ENCODE data around the gene CDC23. TPM values are rescaled to one million over a fixed set of nuclear protein-coding genes. Genes with fewer than 3 reads are reported as not detected.

The CDC23 gene
- total RNA-seq, 1 donor from 2014 or later = 40.8 TPM

- DNase-seq (ENCODE audit: low spot score) = no peak
- Mint-ChIP-seq H3K4me1 (ENCODE audit: unreplicated experiment) (no peaks in the 10 kb centered on the region), H3K27me3 (ENCODE audit: unreplicated experiment) (peaks cover 4% of the 10 kb centered on the region), H3K9me3 (ENCODE audit: unreplicated experiment) (peaks cover 4% of the 10 kb centered on the region), H3K27ac (ENCODE audit: unreplicated experiment) (no peak overlapping the region), H3K4me3 (ENCODE audit: unreplicated experiment) (no peak overlapping the region), H3K36me3 (ENCODE audit: low read depth, unreplicated experiment) (peaks cover 3% of the 10 kb centered on the region)
- TF ChIP-seq, protein P1, sequence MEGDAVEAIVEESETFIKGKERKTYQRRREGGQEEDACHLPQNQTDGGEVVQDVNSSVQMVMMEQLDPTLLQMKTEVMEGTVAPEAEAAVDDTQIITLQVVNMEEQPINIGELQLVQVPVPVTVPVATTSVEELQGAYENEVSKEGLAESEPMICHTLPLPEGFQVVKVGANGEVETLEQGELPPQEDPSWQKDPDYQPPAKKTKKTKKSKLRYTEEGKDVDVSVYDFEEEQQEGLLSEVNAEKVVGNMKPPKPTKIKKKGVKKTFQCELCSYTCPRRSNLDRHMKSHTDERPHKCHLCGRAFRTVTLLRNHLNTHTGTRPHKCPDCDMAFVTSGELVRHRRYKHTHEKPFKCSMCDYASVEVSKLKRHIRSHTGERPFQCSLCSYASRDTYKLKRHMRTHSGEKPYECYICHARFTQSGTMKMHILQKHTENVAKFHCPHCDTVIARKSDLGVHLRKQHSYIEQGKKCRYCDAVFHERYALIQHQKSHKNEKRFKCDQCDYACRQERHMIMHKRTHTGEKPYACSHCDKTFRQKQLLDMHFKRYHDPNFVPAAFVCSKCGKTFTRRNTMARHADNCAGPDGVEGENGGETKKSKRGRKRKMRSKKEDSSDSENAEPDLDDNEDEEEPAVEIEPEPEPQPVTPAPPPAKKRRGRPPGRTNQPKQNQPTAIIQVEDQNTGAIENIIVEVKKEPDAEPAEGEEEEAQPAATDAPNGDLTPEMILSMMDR (IDR thresholded peaks at IDR 0.05; ENCODE audit: unreplicated experiment) = no peak
These were observed 17.1 kb upstream of the CDC23 start for GRCh38 chr5:138230261-138230660.

DNA sequence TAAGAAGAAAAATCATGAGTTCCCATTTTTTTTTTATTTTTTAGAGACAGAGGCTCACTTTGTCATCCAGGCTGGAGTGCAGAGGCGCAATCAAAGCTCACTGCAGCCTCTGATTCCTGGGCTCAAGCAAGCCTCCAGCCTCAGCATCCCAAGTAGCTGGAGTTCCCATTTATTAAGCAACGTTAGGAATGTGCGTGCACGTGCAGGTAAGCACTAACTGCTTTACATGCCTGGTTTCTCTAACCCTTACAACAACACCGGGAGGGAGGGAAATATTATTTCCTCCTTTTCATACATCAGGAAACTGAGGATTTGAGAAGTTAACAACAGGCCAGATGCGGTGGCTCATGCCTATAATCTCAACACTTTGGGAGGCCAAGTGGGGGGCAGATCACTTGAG is 16.3 kb upstream of the CDC23 start:
- Mint-ChIP-seq H3K9me3 (ENCODE audit: unreplicated experiment) (peaks cover 4% of the 10 kb centered on the region), H3K4me3 (ENCODE audit: unreplicated experiment) (no peak overlapping the region)
- TF ChIP-seq, protein P1 (IDR thresholded peaks at IDR 0.05; ENCODE audit: unreplicated experiment) = no peak

GRCh38 chr5:138226910-138227309 is 13.8 kb upstream of the CDC23 start:
- TF ChIP-seq, protein P1 (IDR thresholded peaks at IDR 0.05; ENCODE audit: unreplicated experiment) = no peak
- no peaks in the 10 kb centered on the region for H3K4me1 Mint-ChIP-seq (ENCODE audit: unreplicated experiment)
- peaks cover 3% of the 10 kb centered on the region for H3K36me3 Mint-ChIP-seq (ENCODE audit: low read depth, unreplicated experiment)
- no peak overlapping the region for H3K27ac Mint-ChIP-seq (ENCODE audit: unreplicated experiment)
- H3K27me3 Mint-ChIP-seq (ENCODE audit: unreplicated experiment) = peaks cover 4% of the 10 kb centered on the region
- no peak overlapping the region for H3K4me3 Mint-ChIP-seq (ENCODE audit: unreplicated experiment)
- no peak for DNase-seq (ENCODE audit: low spot score)
- peaks cover 4% of the 10 kb centered on the region for H3K9me3 Mint-ChIP-seq (ENCODE audit: unreplicated experiment)

More for the DNA sequence above, 16.3 kb upstream of the CDC23 start:
- Mint-ChIP-seq H3K27ac (ENCODE audit: unreplicated experiment) (no peak overlapping the region), H3K4me1 (ENCODE audit: unreplicated experiment) (no peaks in the 10 kb centered on the region), H3K27me3 (ENCODE audit: unreplicated experiment) (peaks cover 4% of the 10 kb centered on the region), H3K36me3 (ENCODE audit: low read depth, unreplicated experiment) (peaks cover 3% of the 10 kb centered on the region)
- no peak for DNase-seq (ENCODE audit: low spot score)

DNA sequence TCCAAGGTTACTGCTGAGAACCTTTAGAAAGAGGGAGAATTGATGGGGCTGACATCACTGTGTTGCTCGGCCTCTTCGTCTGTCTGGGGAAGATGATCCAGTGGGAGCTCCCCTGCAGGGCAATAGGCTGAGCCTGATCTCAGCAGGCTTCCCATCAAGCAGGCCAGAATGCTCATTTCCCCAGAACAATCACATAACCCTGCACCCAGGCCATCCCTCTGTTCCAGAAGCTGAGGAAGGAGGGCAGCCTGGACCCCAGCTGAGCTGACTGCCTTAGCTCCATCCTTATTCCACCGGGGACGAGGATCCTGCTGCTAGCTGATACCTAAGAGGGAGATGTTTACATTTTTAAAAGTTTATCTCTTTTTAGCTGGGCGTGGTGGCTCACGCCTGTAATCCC is 11.6 kb upstream of the CDC23 start:
- Mint-ChIP-seq H3K36me3 (ENCODE audit: low read depth, unreplicated experiment) (peaks cover 3% of the 10 kb centered on the region), H3K27me3 (ENCODE audit: unreplicated experiment) (peaks cover 2% of the 10 kb centered on the region), H3K4me3 (ENCODE audit: unreplicated experiment) (no peak overlapping the region), H3K27ac (ENCODE audit: unreplicated experiment) (no peak overlapping the region), H3K9me3 (ENCODE audit: unreplicated experiment) (peaks cover 4% of the 10 kb centered on the region), H3K4me1 (ENCODE audit: unreplicated experiment) (no peaks in the 10 kb centered on the region)
- TF ChIP-seq, protein P1 (IDR thresholded peaks at IDR 0.05; ENCODE audit: unreplicated experiment) = no peak
- DNase-seq (ENCODE audit: low spot score) = no peak

- TF ChIP-seq, protein P1 (IDR thresholded peaks at IDR 0.05; ENCODE audit: unreplicated experiment) = no peak
- no peak overlapping the region for H3K4me3 Mint-ChIP-seq (ENCODE audit: unreplicated experiment)
- no peak for DNase-seq (ENCODE audit: low spot score)
- H3K36me3 Mint-ChIP-seq (ENCODE audit: low read depth, unreplicated experiment) = peaks cover 3% of the 10 kb centered on the region
- no peak overlapping the region for H3K27ac Mint-ChIP-seq (ENCODE audit: unreplicated experiment)
- H3K9me3 Mint-ChIP-seq (ENCODE audit: unreplicated experiment) = peaks cover 4% of the 10 kb centered on the region
- H3K4me1 Mint-ChIP-seq (ENCODE audit: unreplicated experiment) = no peaks in the 10 kb centered on the region
- peaks cover 2% of the 10 kb centered on the region for H3K27me3 Mint-ChIP-seq (ENCODE audit: unreplicated experiment)
These were observed 10.4 kb upstream of the CDC23 start for GRCh38 chr5:138223532-138223931.

All from endothelial cell (in vitro differentiated cells).